Effector CD8-positive, alpha-beta T cell (primary cell): ENCODE results near the gene SLC23A2.

Experiments used
- DNase-seq: peaks from one replicate; lab custom pipeline; 2025; lab: John Stamatoyannopoulos, UW

The SLC23A2 gene

DNA sequence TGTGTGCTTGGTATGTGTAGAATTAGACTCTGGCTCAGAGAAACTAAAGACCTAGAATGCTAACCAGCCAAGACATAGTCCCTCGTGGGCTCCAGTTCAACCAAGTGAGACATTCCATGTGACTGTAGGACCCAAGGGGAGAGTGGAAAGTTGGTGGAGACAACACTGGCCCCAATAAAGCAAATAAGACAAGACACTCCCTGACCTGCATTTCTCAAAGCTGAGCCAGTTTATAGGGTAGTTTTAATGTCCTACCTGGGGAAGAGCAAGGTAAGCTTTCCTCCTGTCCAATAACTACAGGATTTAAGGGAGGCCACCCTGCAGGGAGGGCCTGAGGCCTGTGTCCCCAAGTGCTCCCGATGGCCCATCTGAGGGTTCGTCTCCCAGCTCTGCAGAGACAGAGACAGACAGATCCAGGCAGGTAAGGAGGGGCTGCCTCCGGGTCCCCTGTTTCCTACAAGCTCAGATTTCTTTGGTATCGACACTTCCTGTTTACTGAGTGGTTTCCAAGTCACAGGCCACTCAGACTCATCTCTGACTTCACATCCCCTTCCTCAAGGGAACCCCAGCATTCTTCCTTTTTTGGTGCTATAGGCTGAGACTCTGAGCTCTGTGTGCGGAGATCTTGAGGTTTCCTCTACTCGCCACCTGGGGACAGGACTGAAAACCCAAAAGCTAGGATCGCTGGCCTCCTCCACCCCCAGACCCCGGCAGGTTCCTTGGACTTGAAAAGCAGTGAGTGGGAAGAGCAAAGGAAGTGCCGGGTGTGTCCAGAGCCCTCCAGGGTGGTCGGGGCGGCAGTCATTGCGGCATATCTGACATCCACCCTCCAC is 187.2 kb downstream of the SLC23A2 start:
- DNase-seq = peak; percentile 56

DNA sequence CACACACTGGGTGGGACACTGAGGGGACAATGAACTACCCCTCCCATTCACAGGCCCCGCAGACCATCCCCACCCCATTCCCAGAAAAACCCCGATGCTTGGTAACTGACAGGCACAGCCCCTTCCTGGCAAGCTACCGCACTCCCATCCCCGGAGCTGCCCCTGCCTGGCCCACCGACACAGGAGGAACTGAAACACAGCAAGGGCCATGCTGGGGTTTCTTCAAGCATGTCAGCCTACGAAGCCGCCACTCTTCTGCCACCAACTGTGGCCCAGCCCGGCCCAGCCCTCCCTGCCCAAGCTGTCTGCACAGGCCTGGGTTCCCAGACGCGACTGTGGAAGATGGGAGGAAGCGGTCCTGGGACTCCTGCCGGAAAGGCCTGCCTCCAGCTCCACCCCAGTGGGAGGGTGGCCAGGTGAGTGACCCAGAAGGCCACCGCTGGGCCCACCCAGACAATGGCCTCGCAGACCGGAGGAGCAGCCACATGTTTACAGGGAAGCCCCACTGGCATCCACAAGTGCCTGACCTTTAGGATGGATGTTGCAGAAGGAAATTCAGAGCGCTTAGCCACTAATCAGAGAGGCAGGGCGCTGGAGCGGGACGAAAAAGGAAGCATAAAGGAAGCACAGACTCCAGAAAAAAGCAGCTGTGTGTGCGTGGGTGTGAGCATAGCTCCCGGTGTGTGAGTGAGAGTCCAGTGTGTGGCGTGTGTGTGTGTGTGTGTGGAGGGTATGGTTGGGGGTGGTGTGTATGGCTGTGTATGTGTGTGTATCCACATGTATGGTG is 188.0 kb downstream of the SLC23A2 start:
- DNase-seq = no peak

DNA sequence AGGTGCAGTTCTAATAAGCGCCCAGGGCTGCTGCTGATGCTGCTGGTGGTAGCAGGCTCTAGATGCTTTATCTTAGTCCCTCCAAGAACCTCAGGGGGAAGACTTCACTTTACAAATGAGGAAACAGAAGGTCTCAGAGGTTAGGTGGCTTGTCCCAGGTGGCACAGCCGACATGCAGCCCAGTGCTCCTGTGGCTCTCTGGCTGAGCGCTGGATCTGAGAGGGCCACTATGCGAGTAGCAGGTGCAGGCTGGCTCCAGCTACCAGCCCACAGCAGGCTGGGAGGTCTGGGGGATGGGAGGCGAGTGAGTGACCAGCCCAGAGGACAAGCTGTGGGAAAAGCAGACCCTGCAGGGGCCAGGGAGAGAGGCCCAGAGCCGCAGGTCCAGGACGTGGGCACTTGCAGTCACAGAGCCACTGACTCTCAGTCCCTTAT is 188.7 kb downstream of the SLC23A2 start:
- DNase-seq = no peak

DNA sequence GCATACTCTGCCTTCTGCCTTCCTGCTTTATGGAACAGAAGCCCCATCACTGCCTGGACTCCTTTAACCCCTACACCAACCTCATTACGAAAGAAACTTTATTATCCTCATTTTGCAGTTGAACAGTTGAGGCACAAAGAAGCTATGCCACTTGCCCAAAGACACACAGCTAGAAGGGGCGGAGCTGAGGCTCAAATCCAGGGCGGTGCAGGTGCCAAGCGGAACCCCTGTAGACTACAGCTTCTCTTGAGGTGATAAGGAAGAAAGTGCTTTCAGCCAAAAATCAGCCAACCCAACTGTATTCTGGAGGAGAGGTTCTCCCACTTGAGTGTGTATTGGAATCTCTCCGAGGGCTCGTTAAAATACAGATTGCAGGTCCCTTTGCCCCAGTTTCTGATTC is 189.1 kb downstream of the SLC23A2 start:
- no peak for DNase-seq

DNA sequence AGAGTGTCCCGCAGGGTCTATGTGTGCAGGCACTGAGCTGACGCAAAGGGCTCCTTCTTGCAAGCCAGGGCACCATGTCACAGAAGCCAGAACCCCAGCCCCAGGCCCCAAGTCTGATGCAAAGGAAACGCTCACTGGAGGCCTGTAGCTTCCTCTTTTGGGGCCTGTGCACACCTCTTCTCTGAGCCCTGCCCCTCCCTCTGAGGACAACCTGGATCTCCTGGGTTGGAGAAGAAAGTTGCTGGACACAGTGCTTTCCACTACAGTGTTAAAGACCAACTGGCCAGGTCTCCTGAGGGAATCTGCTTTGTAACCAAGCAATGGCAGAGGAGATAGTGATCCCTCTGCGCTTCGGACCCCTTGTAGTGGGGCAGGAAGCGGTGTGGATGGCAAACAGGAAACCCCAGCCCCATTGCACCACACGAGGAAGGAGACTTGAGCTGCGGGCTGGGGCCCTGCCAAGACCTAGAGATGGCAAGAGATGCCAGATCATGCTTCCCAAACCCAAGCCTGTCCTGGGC is 189.6 kb downstream of the SLC23A2 start:
- peak; percentile 12 for DNase-seq

DNA sequence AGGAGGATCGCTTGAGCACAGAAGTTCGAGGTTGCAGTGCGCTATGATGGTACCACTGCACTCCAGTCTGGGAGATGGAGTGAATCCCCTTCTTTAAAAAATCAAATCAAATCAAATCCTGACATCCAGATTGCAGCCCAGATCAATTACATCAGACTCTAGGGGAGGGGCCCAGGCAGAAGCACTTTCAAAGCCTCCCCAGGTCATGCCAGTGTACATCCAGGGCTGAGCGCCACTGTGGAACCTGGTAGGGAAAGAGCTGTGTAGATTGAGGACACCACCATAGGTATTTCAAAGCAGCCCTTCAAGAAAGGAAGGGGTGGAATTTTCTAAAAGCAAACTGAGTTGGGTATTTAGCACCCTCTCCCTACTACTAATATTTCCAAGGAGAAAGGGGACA is 190.1 kb downstream of the SLC23A2 start:
- no peak for DNase-seq

DNA sequence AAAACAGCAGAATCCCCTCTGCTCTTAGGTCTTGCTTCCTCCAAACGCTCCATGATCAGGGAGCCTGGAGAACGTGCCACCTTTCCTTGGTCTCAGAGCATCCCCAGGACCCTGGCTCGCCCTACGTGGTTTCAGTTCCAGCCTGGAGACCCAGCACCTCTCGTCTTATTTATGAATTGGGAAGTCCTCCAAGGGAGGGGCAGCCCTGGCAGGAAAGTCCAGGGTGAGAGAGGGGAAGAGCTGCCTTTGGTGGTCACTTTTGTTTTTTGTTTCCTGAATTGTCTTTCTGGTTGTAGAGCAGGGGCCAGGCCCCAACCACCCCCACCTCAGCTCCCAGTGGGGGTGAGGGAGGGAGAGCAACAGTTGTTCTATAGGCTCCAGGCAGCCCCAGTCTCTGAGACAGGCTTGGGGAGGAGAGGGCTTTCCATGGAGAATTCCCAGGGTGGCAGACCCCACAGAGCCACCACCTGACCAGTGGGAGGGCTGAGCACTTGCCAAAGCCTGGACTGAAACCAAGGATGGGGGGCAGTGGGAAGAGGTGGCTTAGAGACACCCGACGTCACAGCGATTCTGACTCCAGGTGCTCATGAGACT is 190.8 kb downstream of the SLC23A2 start:
- DNase-seq = no peak

DNA sequence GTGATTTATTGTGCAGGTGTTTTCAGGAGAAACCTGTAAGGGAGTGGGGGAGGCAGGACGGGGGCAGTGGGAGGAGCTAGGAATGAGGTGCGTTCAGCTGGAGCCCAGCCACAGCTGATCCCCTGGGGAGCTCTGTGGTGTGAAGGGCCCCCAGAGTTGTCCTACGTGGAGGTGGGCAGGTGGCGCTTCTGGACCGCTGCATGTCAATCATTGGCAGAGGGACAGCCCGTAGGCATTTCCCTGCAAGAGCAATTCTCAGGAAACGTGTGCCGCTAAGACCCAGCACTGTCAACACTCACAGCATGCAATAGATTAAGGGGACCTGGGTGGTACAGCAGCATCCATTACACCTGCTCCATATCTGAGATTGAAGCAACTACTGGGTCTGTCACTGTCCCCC is 191.6 kb downstream of the SLC23A2 start:
- no peak for DNase-seq

DNA sequence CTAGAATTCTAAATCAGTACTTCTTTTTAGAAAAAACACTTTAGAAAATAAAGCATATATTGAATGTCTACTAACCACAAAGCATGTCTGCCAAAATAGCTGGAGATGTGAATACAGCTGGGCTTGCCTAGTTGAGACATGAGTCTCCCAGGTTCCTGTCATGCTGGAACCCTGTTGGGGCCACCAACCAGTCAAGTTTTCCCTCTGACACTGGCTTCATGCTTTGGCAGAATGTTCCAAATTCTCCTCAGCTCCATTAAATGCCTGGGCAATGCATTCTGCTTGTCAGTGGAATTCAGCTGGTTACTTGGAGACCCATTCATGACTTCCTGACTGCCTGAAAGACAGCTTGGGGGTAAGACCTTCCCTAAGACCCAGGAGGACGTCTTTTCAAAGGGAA is 192.4 kb downstream of the SLC23A2 start:
- DNase-seq = no peak

DNA sequence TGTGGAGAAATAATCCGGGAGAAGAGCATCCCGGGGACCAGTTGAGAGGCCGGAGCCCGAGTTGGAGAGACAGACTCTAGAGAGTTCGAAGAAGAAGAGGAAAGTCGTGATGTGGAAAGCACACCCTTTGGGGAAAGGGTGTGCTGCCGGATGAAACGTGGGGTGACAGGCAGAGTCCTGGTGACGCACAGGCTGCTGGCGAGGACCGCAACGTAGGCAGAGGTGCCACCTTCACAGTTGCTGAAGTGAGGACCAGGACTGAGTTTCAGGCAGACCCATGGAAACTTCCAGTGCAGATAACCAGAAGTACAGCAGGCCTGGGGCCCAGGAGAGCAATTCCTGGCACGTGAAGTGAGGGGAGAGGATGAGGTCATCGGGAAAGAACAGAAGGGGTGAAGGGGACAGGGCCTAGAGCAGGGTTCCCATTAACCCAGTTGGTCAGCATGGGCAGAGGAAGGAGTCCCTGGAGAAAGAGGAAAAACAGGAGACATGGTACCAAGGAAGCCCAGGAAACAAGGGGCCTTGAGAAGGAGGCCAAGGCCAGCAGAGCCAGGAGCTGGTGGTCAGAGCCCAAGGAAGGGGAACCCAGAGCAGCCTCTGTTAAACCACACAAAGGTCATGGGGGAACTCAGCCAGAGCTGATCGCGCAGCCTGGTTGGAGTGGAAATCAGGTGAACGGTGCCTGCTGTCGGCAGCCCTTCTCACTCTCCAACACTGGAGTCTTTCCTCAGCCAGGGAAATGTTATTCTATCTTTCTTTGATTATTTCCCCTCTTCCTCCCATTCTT is 195.5 kb downstream of the SLC23A2 start:
- DNase-seq = no peak

DNA sequence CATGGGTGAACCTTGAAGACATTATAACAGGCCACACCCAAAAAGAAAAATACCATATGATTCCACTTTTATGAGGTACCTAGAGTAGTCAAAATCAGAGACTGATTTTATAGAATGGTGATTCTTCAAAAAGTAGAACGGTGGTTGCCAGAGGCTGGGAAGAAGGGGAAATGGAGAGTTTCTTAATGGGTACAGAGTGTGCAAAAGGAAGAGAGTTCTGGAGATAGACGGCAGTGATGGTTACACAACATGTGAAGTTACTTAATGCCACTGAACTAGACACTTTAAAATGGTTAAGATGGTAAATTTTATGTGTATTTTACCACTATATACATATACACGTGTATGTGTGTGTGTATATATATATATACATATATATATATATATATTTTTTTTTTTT is 198.8 kb downstream of the SLC23A2 start:
- no peak for DNase-seq
